H9 (cell line): ENCODE results near the gene AGO1. TPM values are rescaled to one million over a fixed set of nuclear protein-coding genes. Genes with fewer than 3 reads are reported as not detected.

ENCODE experiments used
- DNase-seq: peaks from one replicate; pipeline ENCODE4 v3.0.0-alpha.2; 2017
- H2AFZ ChIP-seq: one replicate; pipeline ENCODE4 v1.6.1; 2013; ENCODE audit warnings: mild to moderate bottlenecking, low read length, control low read depth, moderate library complexity
- H2AK5ac ChIP-seq: 2 replicates; pipeline ENCODE4 v1.6.1; 2013; ENCODE audit warnings: low read length, control low read depth, mixed read lengths; ENCODE audit not compliant: insufficient read length
- H2BK120ac ChIP-seq: one replicate; pipeline ENCODE4 v1.6.1; 2013; ENCODE audit warnings: low read depth, mild to moderate bottlenecking, low read length, control low read depth, inconsistent platforms; ENCODE audit not compliant: poor library complexity, severe bottlenecking
- H2BK12ac ChIP-seq: 2 replicates; pipeline ENCODE4 v1.6.1; 2013; ENCODE audit warnings: low read length, control low read depth, mixed read lengths, low read depth; ENCODE audit not compliant: insufficient read length
- H2BK15ac ChIP-seq: 2 replicates; pipeline ENCODE4 v1.6.1; 2013; ENCODE audit warnings: low read depth, low read length, control low read depth
- H2BK20ac ChIP-seq: one replicate; pipeline ENCODE4 v1.6.1; 2013; ENCODE audit warnings: low read depth, mild to moderate bottlenecking, low read length, control low read depth, inconsistent platforms; ENCODE audit not compliant: poor library complexity, severe bottlenecking
- H2BK5ac ChIP-seq: 2 replicates; pipeline ENCODE4 v1.6.1; 2013; ENCODE audit warnings: low read length, control low read depth, mixed read lengths; ENCODE audit not compliant: insufficient read length
- H3K14ac ChIP-seq: 2 replicates; pipeline ENCODE4 v1.6.1; 2013; ENCODE audit warnings: low read length, control low read depth; ENCODE audit not compliant: insufficient read depth
- H3K18ac ChIP-seq: 2 replicates; pipeline ENCODE4 v1.6.1; 2013; ENCODE audit warnings: low read depth, mild to moderate bottlenecking, mixed read lengths, low read length, control low read depth; ENCODE audit not compliant: insufficient read length
- H3K23ac ChIP-seq: 2 replicates; pipeline ENCODE4 v1.6.1; 2013; ENCODE audit warnings: low read length, control low read depth, mixed read lengths, low read depth; ENCODE audit not compliant: insufficient read length
- H3K23me2 ChIP-seq: 2 replicates; pipeline ENCODE4 v1.6.1; 2013; ENCODE audit warnings: low read depth, mild to moderate bottlenecking, mixed read lengths, low read length, control low read depth; ENCODE audit not compliant: insufficient read length, poor library complexity, severe bottlenecking
- H3K27ac ChIP-seq: 2 replicates; pipeline ENCODE4 v1.5.1; 2013; ENCODE audit warnings: low read length, control low read depth, mixed read lengths, low read depth; ENCODE audit not compliant: insufficient read length
- H3K27me3 ChIP-seq: 2 replicates; pipeline ENCODE4 v1.6.1; 2013; ENCODE audit warnings: low read length, control low read depth, inconsistent platforms; ENCODE audit not compliant: insufficient read depth
- H3K4ac ChIP-seq: 2 replicates; pipeline ENCODE4 v1.6.1; 2013; ENCODE audit warnings: low read depth, mild to moderate bottlenecking, control low read depth, inconsistent platforms, low read length, moderate library complexity
- H3K4me1 ChIP-seq: 2 replicates; pipeline ENCODE4 v1.6.1; 2013; ENCODE audit warnings: low read length, control low read depth, inconsistent platforms; ENCODE audit not compliant: insufficient read depth
- H3K4me2 ChIP-seq: 2 replicates; pipeline ENCODE4 v1.6.1; 2013; ENCODE audit warnings: low read length, control low read depth, mixed read lengths; ENCODE audit not compliant: insufficient read length, insufficient read depth
- H3K56ac ChIP-seq: 2 replicates; pipeline ENCODE4 v1.6.1; 2013; ENCODE audit warnings: low read depth, mild to moderate bottlenecking, mixed read lengths, low read length, control low read depth; ENCODE audit not compliant: insufficient read length
- H3K79me1 ChIP-seq: 2 replicates; pipeline ENCODE4 v1.6.1; 2013; ENCODE audit warnings: low read depth, mild to moderate bottlenecking, moderate library complexity, low read length, control low read depth, inconsistent platforms; ENCODE audit not compliant: insufficient read depth, poor library complexity, severe bottlenecking
- H3K79me2 ChIP-seq: 2 replicates; pipeline ENCODE4 v1.6.1; 2013; ENCODE audit warnings: low read length, control low read depth, inconsistent platforms; ENCODE audit not compliant: insufficient read depth
- H3K9ac ChIP-seq: 2 replicates; pipeline ENCODE4 v1.6.1; 2013; ENCODE audit warnings: low read length, control low read depth, mixed read lengths; ENCODE audit not compliant: insufficient read length; ENCODE audit errors: extremely low read depth
- H3K9me3 ChIP-seq: one replicate; pipeline ENCODE4 v1.6.1; 2013; ENCODE audit warnings: low read depth, low read length, inconsistent platforms; ENCODE audit not compliant: control insufficient read depth
- H3T11ph ChIP-seq: one replicate; pipeline ENCODE4 v1.6.1; 2013; ENCODE audit warnings: mild to moderate bottlenecking, low read length, control low read depth, inconsistent platforms
- H4K20me1 ChIP-seq: one replicate; pipeline ENCODE4 v1.6.1; 2013; ENCODE audit not compliant: control insufficient read depth, insufficient read length, insufficient read depth
- H4K5ac ChIP-seq: 2 replicates; pipeline ENCODE4 v1.6.1; 2013; ENCODE audit warnings: low read depth, mild to moderate bottlenecking, mixed read lengths, low read length, control low read depth; ENCODE audit not compliant: insufficient read length
- H4K8ac ChIP-seq: replicated peaks from 2 replicates; pipeline ENCODE4 v1.6.1; 2013; ENCODE audit warnings: low read length, control low read depth, mixed read lengths, low read depth; ENCODE audit not compliant: insufficient read length
- H4K91ac ChIP-seq: 2 replicates; pipeline ENCODE4 v1.6.1; 2013; ENCODE audit warnings: low read depth, mild to moderate bottlenecking, moderate library complexity, mixed read lengths, low read length, control low read depth; ENCODE audit not compliant: insufficient read length
- H3K27ac Mint-ChIP-seq, 3 experiments: 2 replicates in 2 of 3; 3 replicates in 1 of 3; pipeline ENCODE4 v1.8.0; 2020 to 2021; ENCODE audit warnings: mixed read lengths in 3 of 3, mild to moderate bottlenecking in 1 of 3, moderate library complexity in 1 of 3
- H3K27me3 Mint-ChIP-seq: 2 replicates; pipeline ENCODE4 v1.8.0; 2021; ENCODE audit warnings: low read depth, mild to moderate bottlenecking, moderate library complexity, mixed read lengths
- H3K36me3 Mint-ChIP-seq, 3 experiments: 2 replicates in 2 of 3; 3 replicates in 1 of 3; pipeline ENCODE4 v1.8.0; 2020 to 2021; ENCODE audit warnings: low read depth in 3 of 3, mixed read lengths in 3 of 3; ENCODE audit not compliant: insufficient read depth in 1 of 3
- H3K4me1 Mint-ChIP-seq, 2 experiments: 2 replicates each; pipeline ENCODE4 v1.8.0; 2020; ENCODE audit warnings: mixed read lengths in 2 of 2
- H3K4me3 Mint-ChIP-seq, 2 experiments: 2 replicates in 1 of 2; 3 replicates in 1 of 2; pipeline ENCODE4 v1.8.0; 2020 to 2021; ENCODE audit warnings: mild to moderate bottlenecking in 2 of 2, mixed read lengths in 2 of 2, moderate library complexity in 1 of 2
- H3K9me3 Mint-ChIP-seq, 2 experiments: 2 replicates in 1 of 2; 3 replicates in 1 of 2; pipeline ENCODE4 v1.8.0; 2020; ENCODE audit warnings: mild to moderate bottlenecking in 2 of 2, mixed read lengths in 2 of 2, moderate library complexity in 1 of 2
- WGBS: extraction: QIAGEN DNeasy Blood & Tissue Kit; methylation state at CpG from one replicate; pipeline ENCODE4 v1.1.7; 2013; ENCODE audit warnings: missing lambda C conversion rate, low lambda C conversion rate, mixed read lengths; ENCODE audit not compliant: insufficient read length; ENCODE audit errors: extremely low coverage; 5-methylcytosine and 5-hydroxymethylcytosine counted together
- total RNA-seq: library from RNA; stranded (reverse); gene quantifications from 2 replicates; pipeline ENCODE4 v1.2.1, GENCODE V29; 2021
- TF ChIP-seq, protein P1 (sequence below): fragments of 200-600 bp; sonication (generic); conservative IDR thresholded peaks from 3 replicates; pipeline ENCODE4 v1.8.0; 2021; ENCODE audit warnings: antibody characterized with exemption, mild to moderate bottlenecking

Gene AGO1
- total RNA-seq, 1 experiment from 2014 or later: 74.2 TPM

DNA sequence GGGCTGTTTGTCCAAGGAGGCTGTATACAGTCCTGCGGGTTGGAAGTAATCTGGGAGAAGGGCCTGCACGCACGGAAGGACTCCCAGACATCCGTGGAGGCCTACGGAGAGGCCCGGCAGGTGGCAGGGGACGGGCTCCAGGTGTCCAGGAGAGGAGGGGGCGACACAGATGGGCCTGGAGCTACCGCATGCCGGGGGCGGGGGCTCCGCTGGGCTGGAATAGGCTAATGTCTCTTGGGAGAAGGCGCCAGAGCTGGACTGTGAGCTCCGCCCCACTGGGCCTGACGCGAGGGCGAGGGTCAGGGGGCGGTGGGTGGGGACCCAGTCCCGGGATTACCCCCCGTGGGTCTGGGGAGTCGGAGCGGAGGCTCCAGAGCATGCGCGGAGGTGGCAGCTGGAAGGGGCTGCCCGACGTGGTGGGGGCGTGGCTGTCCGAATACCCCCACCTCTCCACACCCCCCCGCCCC, 659 bp downstream of the AGO1 start:
- H3K27me3 Mint-ChIP-seq: no peaks in the 10 kb centered on the region
- Histone ChIP-seq H4K20me1 (peaks cover 4% of the 10 kb centered on the region), H4K5ac (no peak overlapping the region), H3K27ac (no peak overlapping the region), H3K23me2 (peaks cover 13% of the 10 kb centered on the region), H3K27me3 (no peaks in the 10 kb centered on the region), H2AK5ac (no peak overlapping the region), H2BK20ac (no peak overlapping the region), H3K79me2 (peaks cover 24% of the 10 kb centered on the region; the same call in 1 of the 2 replicates), H3K9me3 (no peaks in the 10 kb centered on the region), H3T11ph (no peak overlapping the region), H3K56ac (no peak overlapping the region), H3K18ac (no peak overlapping the region), H3K9ac (peak overlapping the region; percentile 76), H2BK120ac (no peak overlapping the region), H4K8ac (no peak overlapping the region), H3K23ac (no peak overlapping the region), H3K4me2 (peak overlapping the region; percentile 86), H2AFZ (no peak overlapping the region), H3K4ac (no peak overlapping the region), H3K4me1 (peaks cover 16% of the 10 kb centered on the region), H2BK5ac (no peak overlapping the region), H2BK12ac (no peak overlapping the region), H2BK15ac (no peak overlapping the region), H3K79me1 (peaks cover 7% of the 10 kb centered on the region), H3K14ac (0 out of 2 replicates have a peak overlapping the region, but pooled peaks have one; percentile 16), H4K91ac (no peak overlapping the region)
- H3K27ac Mint-ChIP-seq: peak overlapping the region; percentile 96 to 99 (median 96)
- no CpG with 5 or more reads among the region's 29 CpGs for WGBS
- peaks cover 43 to 47% of the 10 kb centered on the region in 2 experiments for H3K4me1 Mint-ChIP-seq
- TF ChIP-seq, protein P1, sequence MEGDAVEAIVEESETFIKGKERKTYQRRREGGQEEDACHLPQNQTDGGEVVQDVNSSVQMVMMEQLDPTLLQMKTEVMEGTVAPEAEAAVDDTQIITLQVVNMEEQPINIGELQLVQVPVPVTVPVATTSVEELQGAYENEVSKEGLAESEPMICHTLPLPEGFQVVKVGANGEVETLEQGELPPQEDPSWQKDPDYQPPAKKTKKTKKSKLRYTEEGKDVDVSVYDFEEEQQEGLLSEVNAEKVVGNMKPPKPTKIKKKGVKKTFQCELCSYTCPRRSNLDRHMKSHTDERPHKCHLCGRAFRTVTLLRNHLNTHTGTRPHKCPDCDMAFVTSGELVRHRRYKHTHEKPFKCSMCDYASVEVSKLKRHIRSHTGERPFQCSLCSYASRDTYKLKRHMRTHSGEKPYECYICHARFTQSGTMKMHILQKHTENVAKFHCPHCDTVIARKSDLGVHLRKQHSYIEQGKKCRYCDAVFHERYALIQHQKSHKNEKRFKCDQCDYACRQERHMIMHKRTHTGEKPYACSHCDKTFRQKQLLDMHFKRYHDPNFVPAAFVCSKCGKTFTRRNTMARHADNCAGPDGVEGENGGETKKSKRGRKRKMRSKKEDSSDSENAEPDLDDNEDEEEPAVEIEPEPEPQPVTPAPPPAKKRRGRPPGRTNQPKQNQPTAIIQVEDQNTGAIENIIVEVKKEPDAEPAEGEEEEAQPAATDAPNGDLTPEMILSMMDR: no peak
- H3K4me3 Mint-ChIP-seq: peak overlapping the region; percentile 97
- no peaks in the 10 kb centered on the region for H3K9me3 Mint-ChIP-seq
- peak; percentile 95 for DNase-seq
- H3K36me3 Mint-ChIP-seq: peaks cover 3 to 5% (median 5%) of the 10 kb centered on the region in 3 experiments; a peak in 6 of 7 replicates
